Prostate gland (tissue), 2 donors: Measurements from ENCODE around the gene ANKRD10. TPM values are rescaled to one million over a fixed set of nuclear protein-coding genes. Genes with fewer than 3 reads are reported as not detected.

ENCODE experiments used
- DNase-seq: peaks from one replicate; pipeline ENCODE4 v3.0.0-alpha.2; 2019; ENCODE audit warnings: low spot score
- H3K27ac ChIP-seq, 2 donors: fragments of 200-600 bp; sonication (generic); 2 replicates each; pipeline ENCODE4 v1.5.1; 2017 to 2019
- H3K27me3 ChIP-seq: fragments of 200-600 bp; sonication (generic); replicated peaks from 2 replicates; pipeline ENCODE4 v1.5.1; 2019; ENCODE audit not compliant: insufficient read depth
- H3K36me3 ChIP-seq, 2 donors: fragments of 200-600 bp; sonication (generic); 1 replicate in 1 of 2; 2 replicates in 1 of 2; pipeline versions ENCODE4 v1.5.1 to v1.8.1; 2017 to 2019
- H3K4me1 ChIP-seq: fragments of 200-600 bp; sonication (generic); replicated peaks from 2 replicates; pipeline ENCODE4 v1.5.1; 2019
- H3K4me3 ChIP-seq, 2 donors: fragments of 200-600 bp; sonication (generic); 2 replicates each; pipeline ENCODE4 v1.5.1; 2017 to 2019
- H3K9me3 ChIP-seq: fragments of 200-600 bp; sonication (generic); 2 replicates; pipeline ENCODE4 v1.5.1; 2017
- POLR2A ChIP-seq: fragments of 450-650 bp; IDR thresholded peaks from one replicate; pipeline ENCODE4 v1.6.1; 2016; ENCODE audit warnings: antibody characterized with exemption, mild to moderate bottlenecking
- POLR2AphosphoS5 ChIP-seq: sonication (generic); formaldehyde crosslinking; IDR thresholded peaks from one replicate; pipeline ENCODE4 v1.6.1; 2017; ENCODE audit warnings: antibody characterized with exemption
- WGBS: methylation state at CpG from one replicate; pipeline ENCODE4 v1.1.5; 2018; 5-methylcytosine and 5-hydroxymethylcytosine counted together
- intact Hi-C: fragments of 100-400 bp; cut with DNase I; formaldehyde crosslinking; loops from one replicate; pipeline ENCODE4 v1.14.2; 2022
- total RNA-seq, 2 donors: library from RNA; depleted of rRNA; stranded (reverse); fragments of >200 nt; gene quantifications; one replicate each; pipeline ENCODE4 v1.1.0, GENCODE V29; 2016
- TF ChIP-seq, protein P1 (sequence below), 4 experiments: fragments of 200-600 bp in 2 of 4; fragments of 450-650 bp in 2 of 4; sonication (generic) in 2 of 4; IDR thresholded peaks; 1 replicate in 3 of 4; 2 replicates in 1 of 4; pipeline ENCODE4 v1.5.1; 2016 to 2019; ENCODE audit warnings: antibody characterized with exemption in 4 of 4, mild to moderate bottlenecking in 2 of 4, moderate library complexity in 2 of 4

Gene ANKRD10
- total RNA-seq, 2 donors from 2014 or later = 99.9 to 155 TPM

DNA sequence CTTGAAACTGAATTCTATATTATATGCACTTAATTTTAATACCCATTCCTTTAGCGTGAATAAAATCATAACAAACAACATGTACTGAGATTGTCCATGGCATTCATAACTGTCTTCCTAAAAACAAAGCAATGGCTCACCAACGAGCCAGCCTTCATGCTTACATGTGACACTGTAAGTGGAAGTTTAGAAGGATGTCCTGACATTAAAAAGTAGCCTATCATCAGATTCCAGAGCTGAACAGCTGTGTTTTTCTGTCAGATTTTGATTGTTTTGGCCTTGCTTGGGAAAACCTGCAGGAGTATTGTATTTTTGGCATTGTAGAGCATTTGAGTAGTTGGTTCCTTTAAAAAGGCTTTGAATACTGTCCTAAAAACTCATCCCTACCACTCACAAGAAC, 21.3 kb downstream of the ANKRD10 start:
- DNase-seq = no peak
- Histone ChIP-seq H3K27me3 (no peaks in the 10 kb centered on the region), H3K9me3 (no peaks in the 10 kb centered on the region), H3K27ac (peak overlapping the region; percentile 55 to 58), H3K36me3 (no peaks in the 10 kb centered on the region), H3K4me1 (no peaks in the 10 kb centered on the region), H3K4me3 (no peak overlapping the region)
- TF ChIP-seq POLR2AphosphoS5 = no peak
- TF ChIP-seq POLR2A = no peak
- TF ChIP-seq, protein P1, sequence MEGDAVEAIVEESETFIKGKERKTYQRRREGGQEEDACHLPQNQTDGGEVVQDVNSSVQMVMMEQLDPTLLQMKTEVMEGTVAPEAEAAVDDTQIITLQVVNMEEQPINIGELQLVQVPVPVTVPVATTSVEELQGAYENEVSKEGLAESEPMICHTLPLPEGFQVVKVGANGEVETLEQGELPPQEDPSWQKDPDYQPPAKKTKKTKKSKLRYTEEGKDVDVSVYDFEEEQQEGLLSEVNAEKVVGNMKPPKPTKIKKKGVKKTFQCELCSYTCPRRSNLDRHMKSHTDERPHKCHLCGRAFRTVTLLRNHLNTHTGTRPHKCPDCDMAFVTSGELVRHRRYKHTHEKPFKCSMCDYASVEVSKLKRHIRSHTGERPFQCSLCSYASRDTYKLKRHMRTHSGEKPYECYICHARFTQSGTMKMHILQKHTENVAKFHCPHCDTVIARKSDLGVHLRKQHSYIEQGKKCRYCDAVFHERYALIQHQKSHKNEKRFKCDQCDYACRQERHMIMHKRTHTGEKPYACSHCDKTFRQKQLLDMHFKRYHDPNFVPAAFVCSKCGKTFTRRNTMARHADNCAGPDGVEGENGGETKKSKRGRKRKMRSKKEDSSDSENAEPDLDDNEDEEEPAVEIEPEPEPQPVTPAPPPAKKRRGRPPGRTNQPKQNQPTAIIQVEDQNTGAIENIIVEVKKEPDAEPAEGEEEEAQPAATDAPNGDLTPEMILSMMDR (IDR thresholded peaks at IDR 0.05) = no peak
- intact Hi-C loops = no loop called here
- WGBS = 64% methylated on average over 2 of the region's 2 CpGs

DNA sequence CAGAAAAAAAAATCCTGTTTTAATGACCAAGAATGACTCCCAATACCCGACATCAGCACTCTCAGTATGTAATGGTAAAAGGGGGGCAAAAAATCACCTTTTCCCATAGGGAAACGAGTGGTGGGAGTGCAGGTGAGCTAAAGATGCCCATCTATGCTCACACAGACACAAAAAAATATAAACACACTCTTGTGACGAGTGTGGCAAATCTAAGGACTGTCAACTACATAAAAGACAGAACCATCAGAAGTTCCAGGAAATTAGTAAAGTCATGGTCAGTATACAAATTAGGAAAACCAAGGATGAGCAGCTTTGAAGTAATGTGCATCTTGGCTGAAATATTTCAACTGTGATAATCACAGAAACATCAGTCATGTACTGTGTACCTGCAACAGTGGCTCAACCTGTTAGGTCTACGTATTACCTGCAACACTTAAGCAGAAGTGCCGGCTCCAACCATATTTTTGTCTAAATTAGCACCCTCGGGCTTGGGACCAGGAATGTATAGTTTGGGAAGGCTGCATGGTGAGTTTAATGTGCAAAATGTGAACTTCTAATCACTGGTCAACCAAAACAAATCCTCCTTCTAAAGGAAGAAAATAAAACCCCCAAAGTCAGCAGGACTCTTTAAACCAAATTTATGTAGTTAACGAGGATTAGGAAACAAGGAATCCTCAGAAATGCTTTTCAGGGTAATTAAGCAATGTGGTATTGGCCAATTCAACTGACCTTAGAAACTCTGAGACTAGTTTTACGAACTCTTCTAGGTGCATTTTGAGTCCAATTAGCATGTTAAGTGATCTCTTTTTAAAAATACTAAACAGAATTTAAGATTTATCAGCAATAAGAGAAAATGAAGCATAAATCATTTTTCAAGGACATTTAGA, 24.3 kb downstream of the ANKRD10 start:
- no peaks in the 10 kb centered on the region for H3K36me3 ChIP-seq
- intact Hi-C loops = no loop called here
- H3K27ac ChIP-seq = no peak overlapping the region
- no peaks in the 10 kb centered on the region for H3K27me3 ChIP-seq
- H3K4me1 ChIP-seq = no peaks in the 10 kb centered on the region
- H3K4me3 ChIP-seq = no peak overlapping the region
- H3K9me3 ChIP-seq = no peaks in the 10 kb centered on the region
- no peak for DNase-seq
- WGBS = 69% methylated on average over 8 of the region's 8 CpGs
- TF ChIP-seq POLR2AphosphoS5 = no peak

DNA sequence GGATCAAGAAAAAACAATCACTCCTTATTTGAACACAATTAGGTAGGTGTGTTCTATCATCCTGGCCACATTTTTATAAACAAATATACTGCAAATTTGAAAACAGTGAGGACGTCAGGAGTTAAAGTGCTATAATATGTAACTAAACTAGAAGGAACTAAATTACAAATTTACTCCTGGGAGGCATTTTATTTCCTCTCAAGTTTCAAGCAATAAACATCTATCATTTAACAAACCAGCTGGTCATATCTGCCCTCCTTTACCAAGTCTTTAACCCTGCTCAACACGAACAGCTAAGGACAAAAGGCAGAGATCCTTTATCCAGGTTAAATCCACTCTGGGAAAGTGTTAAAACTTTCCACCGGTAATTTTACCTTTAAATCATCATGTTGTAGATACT, 26.5 kb downstream of the ANKRD10 start:
- no peaks in the 10 kb centered on the region for H3K36me3 ChIP-seq
- peak overlapping the region in 1 of 2 donors; percentile 5 for H3K27ac ChIP-seq
- H3K27me3 ChIP-seq = no peaks in the 10 kb centered on the region
- 60% methylated on average over 3 of the region's 3 CpGs for WGBS
- H3K4me1 ChIP-seq = no peaks in the 10 kb centered on the region
- DNase-seq = no peak
- H3K9me3 ChIP-seq = no peaks in the 10 kb centered on the region
- intact Hi-C loops = no loop called here
- H3K4me3 ChIP-seq = no peak overlapping the region
- TF ChIP-seq, protein P1 (IDR thresholded peaks at IDR 0.05) = no peak
- TF ChIP-seq POLR2A (no peak), POLR2AphosphoS5 (no peak)

DNA sequence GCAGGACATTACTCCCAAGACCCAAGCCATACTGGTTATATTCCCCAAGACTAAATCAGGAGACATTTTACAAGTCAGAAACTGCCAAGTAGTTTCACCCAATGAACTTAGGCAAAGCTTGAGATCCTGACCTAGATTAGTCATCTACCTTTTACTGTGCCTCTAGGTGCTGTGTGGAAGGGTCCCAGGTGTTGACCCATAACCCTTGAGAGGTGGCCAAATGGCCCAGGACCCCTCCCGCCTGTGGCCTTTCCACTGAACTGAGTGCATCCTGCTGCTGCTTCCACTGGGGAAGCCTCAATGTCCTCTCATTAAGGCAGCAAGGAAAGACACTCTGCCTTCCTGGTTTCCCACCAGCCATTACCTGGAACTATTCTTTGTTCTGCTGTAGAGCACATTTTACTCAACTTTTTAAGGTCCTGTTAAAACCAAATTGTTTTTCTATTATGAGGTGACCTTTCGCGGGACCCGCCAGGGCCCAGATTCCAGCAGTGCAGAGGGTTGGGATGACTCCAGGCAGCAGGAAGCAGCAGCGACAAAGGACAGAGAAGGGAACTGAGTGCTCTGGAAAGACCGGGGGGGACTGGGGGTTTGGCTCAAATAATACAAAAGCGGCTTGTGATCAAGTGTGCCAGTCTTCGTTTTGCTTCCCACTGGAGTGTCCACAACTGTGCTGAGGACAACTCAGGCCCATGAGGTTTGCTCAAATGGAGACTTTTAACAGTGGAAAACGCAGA, 27.1 kb downstream of the ANKRD10 start:
- DNase-seq = no peak
- Histone ChIP-seq H3K36me3 (no peaks in the 10 kb centered on the region), H3K9me3 (no peaks in the 10 kb centered on the region), H3K27ac (peak overlapping the region in 1 of 2 donors; percentile 5), H3K4me3 (no peak overlapping the region), H3K4me1 (no peaks in the 10 kb centered on the region), H3K27me3 (no peaks in the 10 kb centered on the region)
- no peak for TF ChIP-seq POLR2AphosphoS5
- TF ChIP-seq POLR2A = no peak
- 54% methylated on average over 9 of the region's 9 CpGs for WGBS
- intact Hi-C loops = no loop called here

DNA sequence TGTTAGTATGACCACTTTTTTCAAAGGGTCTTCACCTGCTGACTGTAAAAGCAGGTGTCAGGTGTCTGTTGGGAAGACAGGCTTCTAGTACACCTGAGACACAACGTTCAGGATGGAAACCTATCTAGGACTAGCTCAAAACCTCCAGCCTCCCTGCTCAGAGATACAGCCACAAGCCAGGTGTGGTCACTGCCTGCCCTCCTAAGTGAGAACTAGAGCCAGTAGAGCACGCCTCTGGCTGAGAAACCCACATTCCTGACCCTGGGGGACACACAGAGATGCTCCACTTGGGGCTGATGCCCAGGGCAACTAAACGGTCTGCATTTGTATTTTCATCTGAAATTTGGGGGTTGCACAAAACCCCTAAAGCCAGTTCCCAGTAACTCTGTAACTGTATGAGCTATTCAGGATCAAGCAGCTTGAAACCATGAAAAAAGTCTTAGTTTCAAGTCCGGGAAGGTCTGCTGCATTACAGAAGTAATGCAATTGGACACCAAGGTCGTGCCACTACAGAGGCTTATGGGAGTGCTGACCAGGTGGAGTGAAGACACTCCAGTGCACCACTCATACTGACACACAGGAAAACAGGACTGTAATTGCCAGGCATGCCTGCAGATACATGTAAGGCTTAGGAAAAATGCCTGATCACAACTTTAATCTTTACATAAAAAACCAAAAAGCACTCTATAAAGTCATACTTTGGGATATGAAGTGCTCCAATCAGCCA, 27.8 kb downstream of the ANKRD10 start:
- intact Hi-C loops = no loop called here
- Histone ChIP-seq H3K27ac (no peak overlapping the region), H3K36me3 (no peaks in the 10 kb centered on the region), H3K9me3 (no peaks in the 10 kb centered on the region), H3K4me3 (no peak overlapping the region), H3K4me1 (no peaks in the 10 kb centered on the region), H3K27me3 (no peaks in the 10 kb centered on the region)
- TF ChIP-seq POLR2A (no peak), POLR2AphosphoS5 (no peak)
- TF ChIP-seq, protein P1 (IDR thresholded peaks at IDR 0.05) = no peak
- WGBS = 47% methylated on average over 5 of the region's 5 CpGs
- no peak for DNase-seq
